GM21381 (cell line): ENCODE results near the gene SLC1A5.

ENCODE experiments used
- ATAC-seq: cut with Tn5 transposase; IDR thresholded peaks from one replicate; pipeline ENCODE4 v1.9.1; 2021; ENCODE audit warnings: mild to moderate bottlenecking, moderate library complexity; ENCODE audit not compliant: unreplicated experiment

The SLC1A5 gene

DNA sequence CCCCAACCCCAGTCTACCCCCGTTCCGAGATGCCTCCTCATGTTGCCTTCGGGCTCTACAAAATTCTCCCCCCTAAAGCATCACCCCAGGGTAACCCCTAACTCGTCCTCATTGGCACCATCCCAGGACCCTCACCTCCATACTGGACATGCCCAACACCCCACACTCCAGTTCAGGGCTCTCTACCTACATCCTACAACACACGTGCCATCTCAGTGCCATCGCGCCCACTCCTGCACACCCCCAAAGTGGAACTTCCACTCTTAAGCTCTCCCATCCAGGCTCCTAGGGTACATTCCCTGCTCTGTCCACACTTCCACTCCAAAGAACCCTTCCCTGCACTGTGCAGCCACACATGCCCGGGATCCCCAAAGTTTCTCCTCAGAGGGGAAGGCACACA, 43.4 kb downstream of the SLC1A5 start:
- ATAC-seq, result no peak

DNA sequence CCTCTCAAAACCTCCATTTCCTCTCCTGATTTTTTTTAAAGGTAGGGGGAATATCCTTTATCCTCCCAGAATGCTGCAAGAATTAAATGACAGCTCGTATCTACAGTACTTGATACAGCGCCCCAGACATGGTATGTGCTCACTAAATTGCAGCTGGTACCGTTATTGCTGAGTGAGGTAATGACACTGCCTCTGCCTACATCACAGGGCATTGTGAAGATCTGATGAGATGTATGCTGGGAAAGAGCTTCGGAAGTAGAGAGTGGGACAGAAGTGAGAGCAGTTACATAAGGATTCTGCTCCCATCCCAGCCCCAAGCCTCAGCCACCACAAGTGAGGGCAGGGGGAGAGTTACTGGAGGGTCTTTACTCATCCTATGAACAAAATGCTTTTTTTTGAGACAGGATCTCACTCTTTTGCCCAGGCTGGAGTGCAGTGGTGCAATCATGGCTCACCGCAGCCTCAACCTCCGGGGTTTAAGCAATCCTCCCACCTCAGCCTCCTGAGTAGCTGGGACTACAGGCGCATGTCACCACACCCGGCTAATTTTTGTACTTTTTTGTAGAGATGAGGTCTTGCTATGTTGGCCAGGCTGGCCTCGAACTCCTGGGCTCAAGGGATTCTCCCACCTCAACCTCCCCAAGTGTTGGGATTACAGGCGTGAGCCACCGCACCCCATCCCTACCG, 44.2 kb downstream of the SLC1A5 start:
- ATAC-seq, result no peak

DNA sequence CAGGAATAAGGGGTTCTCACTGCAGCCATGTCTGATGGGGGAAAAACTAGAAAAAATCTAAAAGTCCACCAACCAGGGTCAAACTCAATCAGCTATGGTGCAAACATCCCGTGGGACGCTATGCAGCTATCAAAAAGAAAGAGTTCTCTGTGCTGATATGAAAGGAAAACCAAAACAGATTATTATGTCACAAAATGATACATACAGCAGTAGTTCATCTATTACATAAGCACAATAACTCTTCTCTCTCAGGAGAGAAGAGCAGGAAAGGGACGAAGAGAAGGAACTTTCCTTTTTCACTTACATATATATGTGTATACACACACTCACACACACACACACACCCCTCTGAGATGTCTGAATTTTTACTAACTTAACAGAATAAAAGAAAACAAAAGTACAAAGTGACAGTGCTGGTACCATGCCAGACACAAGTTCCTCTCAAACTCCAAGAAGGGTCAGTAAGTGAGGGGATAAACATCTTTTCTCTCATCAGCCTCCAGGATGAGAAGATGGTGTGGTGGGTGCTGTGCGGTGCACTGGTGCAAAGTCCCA, 45.4 kb downstream of the SLC1A5 start:
- ATAC-seq, result no peak

DNA sequence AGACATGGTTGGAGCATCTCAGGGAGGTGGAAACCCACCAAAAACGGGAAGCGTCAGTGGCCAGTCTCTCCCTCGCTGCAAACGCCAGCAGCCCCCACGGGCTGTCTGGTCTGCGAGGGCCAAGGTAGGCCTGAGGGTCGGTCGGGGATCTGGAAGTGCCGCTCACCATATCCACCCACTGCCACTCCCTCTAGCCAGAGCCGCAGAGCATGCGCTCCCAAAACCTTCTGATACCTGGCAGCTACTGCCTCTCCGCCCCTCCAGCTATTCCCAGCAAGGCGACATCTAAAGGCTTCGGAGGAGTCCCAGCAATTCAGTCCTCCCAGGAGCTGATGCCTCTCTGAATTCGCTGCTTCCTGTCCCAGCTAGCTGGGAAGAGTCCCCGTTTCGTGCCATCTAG, 46.9 kb downstream of the SLC1A5 start:
- no peak for ATAC-seq

DNA sequence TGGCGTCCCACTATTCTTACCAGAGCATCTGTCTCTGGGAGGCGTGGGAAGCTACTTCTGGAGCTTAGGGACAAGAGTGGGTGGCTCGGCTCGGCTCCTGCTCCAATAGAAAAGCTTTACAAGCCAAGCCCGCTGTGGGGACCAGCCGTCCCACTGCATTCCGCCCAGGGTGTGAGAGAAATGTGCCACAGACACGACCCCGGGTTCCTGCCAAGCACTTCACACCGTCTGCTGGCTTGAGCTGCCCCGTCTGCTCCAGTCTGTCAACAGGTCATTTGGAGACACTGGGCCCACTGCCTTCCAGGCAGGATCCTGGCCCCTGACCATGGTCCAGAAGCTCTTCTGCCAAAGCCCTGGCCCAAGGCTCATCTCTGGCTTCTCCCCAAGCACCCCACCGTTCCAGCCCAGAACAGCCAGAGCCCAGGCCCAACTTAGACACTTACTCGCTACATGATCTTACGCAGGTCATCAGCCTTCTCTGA, 49.1 kb downstream of the SLC1A5 start:
- no peak for ATAC-seq

DNA sequence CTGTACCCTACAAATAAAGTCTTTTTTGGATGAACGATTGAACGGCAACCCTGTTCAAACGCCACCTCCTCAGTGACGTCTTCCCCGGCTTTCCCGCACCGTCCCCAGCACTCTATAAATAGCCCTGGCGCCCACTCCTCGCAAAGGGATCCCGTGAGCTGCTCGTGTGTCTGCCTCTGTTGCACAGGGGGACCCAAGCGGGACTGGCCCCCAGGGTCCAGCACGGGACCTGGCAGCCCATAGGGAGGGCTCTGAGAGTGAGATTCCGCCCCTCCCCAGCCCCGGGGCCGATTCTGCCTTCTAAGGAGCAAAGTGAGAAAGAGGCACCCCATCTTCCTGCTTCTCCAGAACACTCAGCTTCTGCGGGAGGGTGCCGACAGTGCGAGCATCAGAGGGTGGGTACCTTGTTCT, 50.6 kb downstream of the SLC1A5 start:
- ATAC-seq, result no peak

DNA sequence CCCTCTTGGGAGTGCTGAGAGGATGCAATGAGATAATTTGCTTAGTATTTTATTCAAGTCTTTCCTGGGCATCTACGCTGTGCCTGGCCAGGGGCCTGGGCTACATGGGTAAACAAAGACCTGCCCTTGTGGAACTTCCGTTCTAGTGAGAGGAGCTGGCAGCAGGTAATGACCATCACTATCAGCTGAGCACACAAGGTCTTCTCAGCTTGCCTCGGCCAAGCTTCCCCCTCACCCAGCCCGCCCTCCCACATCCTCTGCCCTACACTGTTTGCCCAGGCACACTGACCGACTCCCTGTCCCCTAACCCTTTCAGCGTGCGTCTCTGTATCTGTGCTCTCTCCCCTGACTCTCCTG, 51.1 kb downstream of the SLC1A5 start:
- no peak for ATAC-seq

DNA sequence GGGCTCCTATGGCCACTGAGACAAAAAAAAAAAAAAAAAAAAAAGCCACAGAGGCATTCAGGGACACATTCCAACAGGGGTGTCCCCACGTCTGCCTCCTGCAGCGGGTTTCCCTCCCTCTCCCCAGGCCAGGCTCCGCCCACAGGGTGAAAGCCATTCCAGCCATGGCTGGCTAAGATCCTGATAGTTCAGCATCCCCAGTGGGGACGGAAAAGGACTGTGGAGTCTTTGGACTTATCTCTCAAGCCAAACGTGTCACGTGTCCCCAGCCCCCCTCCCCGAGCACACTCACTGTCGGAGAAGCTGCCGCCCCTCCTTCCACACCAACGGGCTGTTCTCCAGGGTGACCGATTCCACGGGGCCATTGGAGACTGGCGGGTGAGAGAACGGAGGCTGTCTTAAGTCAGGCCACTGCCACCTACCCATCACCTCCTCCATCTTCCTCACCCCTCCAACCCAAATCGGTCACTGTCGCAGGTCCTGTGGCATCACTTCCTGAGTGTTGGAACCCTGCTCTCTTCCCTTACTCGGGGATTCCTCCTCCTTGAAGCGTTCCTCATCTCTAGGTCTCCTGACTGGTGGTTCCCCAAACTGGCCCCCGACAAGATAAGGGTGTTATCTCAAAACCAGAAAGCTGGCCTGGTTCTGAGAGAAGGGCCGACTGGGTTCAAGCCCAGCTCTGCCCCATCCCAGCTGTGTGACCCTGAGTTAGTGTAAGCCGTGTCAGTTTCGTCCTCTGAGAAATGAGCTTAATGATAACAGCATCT, 51.7 kb downstream of the SLC1A5 start:
- ATAC-seq, result no peak

DNA sequence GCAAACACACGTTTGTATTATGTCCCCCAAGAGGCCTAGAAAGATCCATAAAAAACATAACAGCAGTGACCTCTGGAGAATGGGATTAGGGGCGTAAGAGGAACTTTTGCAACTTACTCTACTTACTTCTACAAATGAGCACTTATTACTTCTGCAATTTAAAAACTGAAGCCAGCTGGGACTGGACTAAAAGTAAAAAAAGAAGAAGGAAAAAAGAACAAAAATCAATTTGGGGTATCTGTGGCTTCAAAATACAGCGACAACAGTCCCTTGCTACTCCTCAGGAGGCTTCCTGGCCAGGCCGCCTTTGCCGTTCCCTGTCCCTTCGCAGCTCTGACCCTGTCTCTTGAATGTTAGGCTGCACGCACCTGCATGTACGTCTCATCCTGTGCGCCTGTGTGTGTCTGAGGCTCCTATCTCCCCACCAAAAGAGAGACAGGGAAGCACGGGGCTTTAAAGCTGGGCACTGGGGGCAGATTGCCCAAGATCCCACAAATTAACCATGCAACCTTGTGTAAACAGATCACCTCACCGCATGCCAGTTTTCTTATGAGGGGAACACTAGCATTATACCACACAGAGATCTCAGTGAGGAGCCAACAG, 54.6 kb downstream of the SLC1A5 start:
- ATAC-seq, result no peak

DNA sequence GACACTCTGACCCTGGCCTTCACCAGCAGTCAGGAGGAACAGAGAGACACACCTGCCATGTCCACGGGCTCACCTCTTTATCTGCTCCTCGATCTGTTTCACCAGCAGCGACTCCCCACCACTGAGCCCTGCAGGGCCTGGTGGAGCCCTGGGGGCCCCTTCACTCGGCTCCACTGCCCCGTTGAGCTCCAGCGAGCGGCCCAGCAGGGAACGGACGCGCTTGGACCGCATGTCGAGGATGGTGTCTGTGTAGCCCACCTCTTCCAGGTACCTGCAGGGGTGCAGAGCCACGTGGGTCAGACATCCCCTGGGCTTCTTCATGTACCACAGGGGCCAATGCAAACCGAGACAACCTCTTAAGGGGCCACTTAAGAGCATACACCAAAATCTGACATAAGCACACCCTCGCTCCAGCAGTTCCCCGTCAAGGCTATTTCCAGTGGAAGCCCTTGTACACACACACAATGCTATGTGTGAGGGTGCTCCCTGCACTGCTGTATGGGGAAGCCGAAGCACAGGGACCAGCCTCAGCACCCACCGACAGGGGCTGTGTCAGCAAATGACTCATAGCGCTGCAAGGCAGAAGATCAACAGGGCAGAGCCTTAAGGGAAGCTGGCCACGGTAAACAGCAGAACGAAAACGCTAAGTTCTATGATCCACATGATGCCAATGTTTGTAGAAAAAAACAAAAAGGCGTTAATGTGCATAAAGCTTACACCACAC, 55.3 kb downstream of the SLC1A5 start:
- no peak for ATAC-seq

DNA sequence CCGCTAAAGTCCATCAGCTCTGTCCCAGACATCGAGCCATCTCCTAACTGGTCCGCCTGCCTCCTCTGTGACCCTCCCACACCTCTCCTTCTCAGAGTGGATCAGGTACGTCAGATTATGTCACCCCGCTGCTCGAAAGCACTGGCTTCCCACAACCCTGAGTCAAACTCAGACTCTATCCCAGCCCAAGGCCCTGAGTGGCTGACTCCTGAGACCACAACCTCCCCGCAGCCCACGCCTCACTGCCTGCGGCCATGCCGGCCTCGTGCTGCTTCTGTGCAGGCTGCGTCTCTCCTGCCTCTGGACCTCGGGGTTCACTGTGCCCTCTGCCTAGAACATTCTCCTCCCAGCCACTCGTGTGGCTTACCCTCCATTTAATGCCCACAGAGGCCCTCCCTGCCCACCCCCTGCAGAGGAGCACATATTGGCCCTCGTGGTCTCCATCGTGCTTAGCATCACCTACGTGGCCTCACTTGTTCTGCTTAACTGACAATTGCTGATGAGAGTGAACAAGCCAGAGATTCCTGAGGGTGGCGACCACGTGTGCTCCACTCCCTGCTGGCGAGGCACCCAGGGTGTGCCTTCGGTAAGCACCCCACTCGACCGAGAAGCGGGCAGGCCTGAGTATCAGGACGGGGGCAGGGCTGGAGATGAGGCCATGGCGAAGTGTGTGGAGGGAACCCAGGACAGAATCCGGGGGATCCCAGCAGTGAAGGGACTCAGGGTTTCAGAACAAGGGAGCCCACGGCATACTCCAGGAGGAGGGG, 56.0 kb downstream of the SLC1A5 start:
- ATAC-seq, result no peak

DNA sequence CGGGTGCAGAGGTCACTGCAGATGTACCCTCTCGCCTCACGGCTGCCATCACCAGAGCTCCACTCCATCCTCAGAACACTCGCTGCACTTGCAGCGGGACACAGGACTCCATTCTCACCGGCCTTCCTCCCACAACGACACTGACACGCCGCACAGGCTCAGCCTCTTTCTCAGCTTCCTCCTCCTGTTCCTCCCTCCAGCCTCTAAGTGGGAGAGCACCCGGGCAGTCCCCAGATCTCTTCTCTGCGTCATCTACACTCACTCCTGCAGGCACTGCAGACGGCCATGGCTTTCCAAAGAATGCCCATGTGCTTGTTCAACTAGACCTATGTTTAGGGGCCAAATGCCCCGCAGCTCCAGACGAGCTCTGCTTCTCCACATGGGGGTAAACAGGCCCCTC, 56.8 kb downstream of the SLC1A5 start:
- no peak for ATAC-seq

DNA sequence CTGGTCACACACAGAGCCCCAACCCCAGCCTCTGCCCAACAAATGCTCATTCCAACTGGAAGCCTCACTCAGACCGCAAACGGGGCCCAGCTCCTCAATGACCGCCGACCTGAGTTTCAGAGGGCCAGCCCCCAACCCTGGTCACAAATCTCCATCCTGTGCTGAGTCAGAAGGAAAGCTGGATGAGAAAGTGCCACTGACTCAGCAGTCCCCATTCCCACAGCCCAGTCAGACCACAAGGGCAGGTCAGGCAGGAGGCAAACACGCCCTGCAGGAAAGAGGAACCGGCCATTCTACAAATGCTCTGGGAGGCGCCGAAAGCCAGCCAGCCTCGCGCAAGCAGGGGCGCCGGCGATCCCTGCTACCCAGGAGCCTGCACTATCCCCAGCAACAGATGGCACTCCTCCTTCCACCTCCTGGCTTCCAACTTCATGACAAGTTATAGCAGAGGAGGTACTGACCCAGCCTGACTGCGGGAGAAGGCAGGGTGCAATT, 57.3 kb downstream of the SLC1A5 start:
- no peak for ATAC-seq

DNA sequence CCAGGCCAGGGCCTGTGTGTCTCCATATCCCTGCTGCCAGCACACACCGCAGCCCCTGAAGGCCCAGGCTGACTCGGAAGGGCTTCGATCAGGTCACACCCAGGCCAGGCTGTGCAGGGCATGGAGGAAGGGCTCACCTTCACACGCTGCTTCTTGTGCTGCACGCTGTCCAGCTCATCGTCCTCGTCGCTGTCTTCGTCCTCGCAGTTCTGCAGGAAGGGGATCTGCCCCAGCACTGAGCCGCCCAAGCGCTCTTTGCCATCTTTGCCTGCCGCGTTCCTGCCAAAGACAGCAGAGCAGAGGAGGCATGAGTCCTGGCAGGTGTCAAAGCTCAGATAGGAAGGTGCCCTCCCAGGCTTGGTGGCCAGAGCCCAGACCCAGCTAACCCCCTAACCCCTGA, 57.8 kb downstream of the SLC1A5 start:
- no peak for ATAC-seq

DNA sequence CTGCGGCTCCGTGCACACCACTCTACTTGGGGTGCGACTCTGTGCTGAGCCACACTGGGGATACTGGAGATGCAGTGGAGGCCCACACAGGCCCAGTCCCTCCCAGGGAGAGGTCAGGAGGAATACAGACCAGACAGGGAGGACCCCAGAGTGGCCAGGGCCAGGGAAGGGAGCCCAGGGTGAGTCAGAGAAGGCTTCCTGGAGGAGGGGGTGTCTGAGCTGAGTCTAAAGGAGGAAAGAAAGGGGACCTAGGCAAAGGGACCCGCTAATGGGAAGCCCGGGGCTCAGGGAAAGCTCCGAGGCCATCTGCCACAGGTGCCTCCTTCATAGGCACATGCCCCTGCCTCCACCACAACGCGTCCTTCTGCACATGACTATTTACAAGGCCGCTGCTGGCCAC, 58.2 kb downstream of the SLC1A5 start:
- ATAC-seq, result no peak

DNA sequence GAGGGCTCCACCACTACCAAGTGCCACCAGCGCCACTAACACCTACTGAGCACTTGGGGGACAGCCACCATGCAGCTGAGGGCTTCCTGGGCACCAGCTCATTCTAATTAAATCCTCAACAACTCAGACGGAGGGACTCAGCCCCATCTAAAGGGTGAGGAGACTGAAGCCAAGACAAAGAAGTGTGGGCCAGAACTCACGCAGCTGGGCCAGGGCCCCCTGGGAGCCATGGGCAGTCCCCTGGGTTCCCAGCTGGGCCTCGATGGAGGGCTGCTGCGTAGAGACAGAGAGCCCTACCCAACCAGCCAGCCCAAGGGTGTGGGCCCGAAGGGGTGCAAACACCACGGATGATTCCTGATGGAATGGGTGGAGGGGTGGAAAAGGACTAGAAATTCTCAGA, 58.7 kb downstream of the SLC1A5 start:
- no peak for ATAC-seq

DNA sequence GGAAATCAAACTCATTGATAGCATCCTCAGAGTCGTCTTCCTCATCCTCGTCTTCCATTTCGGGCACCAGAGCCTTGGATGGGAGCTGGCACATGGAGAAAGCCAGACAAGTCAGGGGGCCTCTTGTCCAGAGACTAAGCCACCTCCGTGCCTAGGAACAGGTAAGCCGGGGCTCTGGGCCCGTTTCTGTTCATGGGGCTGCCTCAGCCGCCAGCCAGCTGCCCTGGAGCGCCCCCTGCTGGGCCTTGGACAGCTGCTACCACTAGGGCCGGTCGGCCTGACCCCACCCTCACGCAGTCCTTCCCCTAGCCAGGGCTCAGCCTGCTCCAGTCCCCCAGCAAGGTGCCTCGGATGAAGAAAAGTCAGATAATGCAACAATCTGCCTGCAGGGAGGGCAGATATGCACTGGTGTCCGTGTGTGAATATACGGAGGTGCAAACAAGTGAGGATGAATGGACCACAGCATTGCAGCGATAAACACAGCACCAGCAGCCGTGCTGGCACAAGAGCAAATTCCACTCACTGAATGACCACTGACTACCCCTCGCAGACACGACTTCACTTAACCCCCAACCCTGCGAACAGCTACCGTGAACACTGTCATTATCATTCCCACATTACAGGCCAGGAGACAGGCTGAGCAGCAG, 59.6 kb downstream of the SLC1A5 start:
- no peak for ATAC-seq

DNA sequence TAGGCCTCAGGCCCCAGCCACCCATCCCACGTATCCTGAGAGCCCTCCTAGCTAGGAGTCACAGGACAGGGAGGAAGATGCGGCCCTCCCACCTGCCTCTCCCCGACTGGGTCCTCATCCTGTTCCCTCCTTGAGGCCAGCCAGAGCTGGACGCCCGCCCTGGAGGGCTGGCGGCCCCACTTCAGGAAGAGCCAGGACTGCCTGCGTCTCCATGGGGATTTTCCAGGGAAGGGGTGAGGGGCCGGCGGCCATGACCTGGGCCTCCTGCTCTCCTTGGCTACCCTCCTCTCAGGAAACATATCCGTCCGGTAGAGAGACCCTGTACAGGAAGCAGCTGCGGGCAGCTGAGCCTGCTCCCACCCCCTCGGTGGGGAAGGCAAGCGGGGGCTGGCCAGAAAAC, 60.2 kb downstream of the SLC1A5 start:
- no peak for ATAC-seq

DNA sequence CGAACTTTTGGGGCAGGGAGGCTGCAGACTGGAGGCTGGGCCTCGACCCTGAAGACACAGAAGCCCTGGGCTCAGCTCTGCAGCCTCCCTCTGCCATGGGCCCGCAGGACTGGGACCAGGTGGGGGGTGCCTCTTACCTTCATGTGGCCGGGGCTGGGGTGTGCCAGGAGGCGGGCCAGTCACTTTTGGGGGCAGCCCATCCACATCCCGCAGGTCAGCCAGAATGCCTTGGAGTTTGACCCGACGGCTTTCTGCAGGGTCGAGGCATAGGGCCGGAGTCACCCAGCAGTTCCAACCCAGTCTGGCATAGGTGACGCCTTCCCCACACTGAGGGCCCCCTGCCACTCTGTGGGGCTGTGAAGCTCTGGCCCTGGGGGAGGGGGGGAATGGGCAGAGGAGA, 60.6 kb downstream of the SLC1A5 start:
- no peak for ATAC-seq

DNA sequence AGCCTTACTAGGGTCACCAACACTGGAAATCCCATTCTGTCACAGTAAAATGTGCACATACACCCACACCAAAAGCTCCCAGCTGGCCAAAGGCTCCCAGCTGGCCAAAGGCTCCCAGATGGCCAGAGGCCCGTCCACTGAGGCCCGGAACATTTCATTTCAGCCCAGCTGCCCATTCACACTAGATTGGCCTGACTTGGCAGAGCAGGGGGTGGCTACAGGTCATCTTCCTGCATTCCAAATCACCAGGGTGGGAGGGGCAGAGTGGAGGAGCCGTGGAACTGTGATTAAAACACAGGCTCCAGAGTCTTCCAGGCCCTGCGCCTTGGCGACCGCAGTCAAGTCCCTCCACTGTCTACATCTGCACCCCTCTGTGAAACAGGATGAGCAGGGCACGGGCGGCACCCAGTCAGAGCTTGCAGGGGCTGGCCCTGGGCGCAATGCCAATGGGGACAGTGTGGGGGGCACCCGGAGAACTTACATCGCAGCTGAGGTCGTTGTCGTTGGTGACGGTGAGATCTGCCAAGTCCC, 61.4 kb downstream of the SLC1A5 start:
- ATAC-seq, result no peak
